DMS 273 (cell line): Measurements from ENCODE around the gene PLET1.

Experiments used
- DNase-seq: peaks from one replicate; lab custom pipeline; 2025; ENCODE audit not compliant: unreplicated experiment; lab: John Stamatoyannopoulos, UW

The PLET1 gene, protein sequence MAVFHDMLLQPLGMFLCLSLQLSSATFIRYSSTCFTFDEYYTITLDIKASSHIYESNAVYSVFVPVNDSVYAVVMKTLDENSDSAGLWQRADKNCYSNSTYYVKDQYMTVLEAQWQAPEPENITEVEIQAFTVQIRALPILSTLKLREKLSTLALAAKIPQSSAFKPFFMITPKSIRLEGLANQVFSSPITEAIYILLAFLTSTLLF

DNA sequence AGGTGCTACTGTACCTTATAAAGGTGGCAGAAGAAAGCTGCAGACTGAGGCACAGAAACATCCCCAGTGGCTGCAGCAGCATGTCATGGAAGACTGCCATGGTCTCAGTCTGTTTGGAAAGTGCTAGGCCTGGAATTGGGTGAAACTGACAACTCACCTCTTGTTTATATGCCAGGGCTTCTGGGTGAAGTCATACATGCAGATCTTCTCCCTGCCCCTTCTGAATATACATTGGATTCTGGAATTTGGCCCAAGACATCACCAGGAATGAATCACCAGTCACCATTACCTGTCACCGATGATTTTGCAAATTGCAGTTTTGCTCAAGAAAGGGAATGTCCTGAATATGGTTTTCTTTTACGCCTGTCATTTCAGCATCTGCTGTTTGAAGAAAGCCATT, at the start of gene PLET1:
PLET1 (minus strand) TSS at position 371 of the 400 bp plus-strand sequence; CDS start at position 100, 271 bp downstream.
- DNase-seq = no peak

DNA sequence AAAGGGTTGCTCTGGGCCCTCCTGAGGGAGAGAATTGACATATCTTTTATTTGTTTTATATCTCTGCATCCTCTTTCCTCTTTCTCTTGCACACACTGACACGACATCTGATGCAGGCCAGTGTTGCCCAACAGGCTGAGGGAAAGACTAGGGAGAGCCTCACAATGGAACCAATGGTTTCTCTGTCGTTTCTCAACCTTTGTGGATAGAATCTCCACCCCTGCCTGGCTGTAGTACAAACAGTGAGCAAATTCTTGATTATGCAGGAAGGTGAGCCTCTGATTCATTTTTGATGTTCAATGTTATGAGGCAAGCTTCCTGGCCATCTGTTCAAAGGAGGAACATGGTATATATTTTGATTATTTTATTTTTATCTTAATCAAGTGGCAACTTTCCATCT, 49.8 kb upstream of the PLET1 start:
- peak; percentile 2 for DNase-seq

DNA sequence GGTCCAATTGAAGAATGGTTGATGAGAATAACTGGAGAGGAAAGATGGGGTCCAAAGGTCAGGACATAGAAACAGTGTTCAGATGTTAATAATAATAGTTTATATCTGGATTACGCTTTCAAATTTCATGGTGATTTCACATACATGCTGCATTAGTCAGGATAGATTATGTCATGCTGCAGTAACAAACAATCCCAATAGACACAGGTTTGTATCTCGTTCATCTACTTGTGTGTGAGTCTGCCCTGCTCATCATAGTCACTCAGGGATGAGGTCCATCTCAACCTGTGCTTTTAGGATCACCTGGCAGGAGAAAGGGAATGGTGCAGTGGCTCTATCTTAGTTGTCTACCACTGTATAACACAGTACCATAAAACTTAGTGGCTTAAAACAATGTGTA, 48.0 kb upstream of the PLET1 start:
- DNase-seq = no peak

DNA sequence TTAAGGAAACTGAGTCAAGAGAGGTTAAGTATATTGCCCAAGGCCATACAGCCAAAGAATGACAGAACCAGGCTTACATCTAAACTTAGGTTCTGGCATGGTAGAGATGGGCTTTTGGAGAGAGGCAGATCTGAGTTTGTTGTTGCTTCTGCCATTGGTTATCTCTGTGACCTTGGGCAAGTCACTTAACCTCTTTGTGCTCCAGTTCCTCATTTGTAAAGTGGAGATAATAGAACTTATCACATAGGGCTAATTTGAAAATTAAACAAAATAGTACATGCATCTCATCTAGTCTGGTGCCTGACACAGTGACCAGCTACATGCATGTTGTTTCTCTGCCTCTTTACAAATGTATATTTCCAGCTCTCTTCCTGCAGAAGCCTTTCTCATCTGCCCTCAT, 47.0 kb upstream of the PLET1 start:
- no peak for DNase-seq

DNA sequence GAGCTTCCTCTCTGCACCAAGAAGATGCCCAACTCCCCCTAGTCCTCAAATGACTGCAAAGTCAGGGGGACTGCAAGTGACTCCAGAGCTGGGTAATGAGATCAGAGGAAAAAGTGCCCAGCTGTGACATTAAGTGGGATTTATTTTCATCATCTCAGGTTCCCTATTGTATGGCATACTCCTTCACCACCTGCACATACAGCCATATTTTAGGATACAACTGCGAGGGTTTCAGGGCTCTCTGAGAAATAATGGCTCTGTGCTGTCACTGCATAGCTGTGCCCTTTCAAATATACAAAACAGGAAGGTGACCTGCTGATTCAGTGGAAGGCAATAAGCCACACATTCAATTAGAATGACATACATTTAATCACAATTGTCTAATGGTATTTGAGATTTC, 45.6 kb upstream of the PLET1 start:
- DNase-seq = no peak

DNA sequence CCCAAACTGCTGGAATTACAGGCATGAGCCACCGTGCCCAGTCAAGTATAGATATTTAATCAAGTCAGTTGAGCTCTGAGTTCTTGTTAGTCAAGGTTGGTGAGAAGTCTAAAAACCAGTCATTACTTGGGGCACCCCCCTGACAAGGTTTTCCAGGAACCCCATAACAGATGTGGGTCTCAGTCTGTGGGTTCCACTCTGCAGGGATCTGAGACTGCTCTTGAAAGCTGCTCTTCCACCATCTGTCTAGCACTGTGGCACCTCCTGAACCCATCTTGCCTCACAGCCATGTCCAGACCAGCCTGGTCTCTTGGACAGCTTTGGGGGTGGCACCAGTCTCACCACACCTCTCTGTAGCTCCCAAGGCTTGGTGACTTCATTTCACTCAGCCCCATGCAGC, 44.3 kb upstream of the PLET1 start:
- DNase-seq = no peak

DNA sequence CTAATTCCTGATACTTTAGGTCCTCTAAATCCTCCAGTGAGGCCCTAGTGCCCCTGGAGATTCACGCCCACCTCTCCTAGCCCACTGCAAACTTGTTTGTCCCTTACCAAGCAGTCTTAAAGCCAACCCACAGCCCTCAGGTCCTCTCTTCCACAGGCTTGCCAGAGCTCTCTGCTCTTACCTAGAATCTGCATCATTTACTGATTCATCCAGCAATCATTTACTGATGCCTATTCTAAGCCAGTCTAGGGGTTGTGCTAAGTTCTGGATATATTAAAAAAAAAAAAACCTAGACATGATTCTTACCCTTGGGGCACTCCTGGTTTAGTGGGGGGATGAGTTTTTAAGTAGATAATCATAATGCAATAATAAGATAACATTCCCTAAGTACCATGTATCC, 43.0 kb upstream of the PLET1 start:
- DNase-seq = no peak

DNA sequence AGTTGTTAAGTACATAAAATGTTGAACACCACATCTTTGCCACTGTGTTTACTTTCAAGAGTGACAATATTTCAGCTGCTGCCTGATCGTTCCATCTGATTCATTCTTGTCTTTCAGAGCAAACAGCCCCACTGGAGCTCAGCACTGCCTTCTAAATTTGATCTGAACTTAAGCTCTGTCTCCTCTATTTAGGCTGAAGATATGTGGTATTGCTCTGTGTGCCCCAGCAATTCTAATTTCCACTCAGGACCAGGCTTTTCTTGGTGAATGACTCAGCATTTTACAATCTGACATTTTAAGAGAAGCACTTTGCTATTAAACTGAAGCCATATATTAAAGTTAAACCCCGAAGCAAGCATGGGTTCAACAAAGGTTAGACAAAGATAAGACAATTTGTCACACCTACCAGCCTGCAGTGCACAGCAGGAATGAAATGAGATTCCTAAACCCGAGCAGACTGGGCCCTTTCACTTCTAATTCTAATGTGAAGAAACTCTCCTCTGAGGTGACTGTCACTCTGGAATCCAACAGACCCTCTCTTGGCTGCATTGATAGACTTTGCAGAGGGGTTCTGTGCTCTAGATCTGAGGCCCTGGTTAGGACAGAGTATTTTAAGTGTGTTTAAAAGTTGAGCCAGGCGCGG, 41.7 kb upstream of the PLET1 start:
- no peak for DNase-seq

DNA sequence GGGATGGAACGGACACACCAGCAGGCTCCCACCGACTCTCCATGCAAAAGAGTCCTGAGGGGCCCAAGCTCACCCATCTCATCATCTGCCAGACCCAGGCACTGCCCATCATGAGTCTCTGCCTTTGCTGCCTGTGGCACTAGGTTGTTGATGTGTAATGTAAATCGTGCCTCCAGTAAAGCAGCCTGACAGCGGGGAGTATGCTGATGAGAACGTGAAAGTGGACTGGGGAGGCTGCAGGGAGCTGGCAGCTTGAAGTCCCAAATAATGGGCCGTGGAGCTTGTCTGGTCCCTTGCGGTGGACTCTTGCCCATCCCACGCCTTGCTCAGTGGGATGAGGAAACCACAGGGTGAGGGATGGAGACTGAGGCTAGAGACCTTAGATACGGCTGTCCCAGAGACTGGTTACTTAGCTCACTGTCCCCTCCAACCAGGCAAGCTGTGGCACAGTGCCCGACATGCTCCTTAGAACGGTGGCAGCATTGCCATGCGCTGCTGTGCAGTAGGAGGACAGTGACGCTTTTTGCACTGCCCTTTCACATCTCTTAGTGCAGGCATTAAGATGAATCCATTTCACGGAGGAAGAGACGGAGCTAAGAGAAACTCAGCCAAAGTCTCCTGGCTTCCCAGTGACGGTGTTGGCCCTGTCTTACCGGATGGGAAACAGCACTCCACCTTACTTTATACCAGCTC, 39.6 kb upstream of the PLET1 start:
- no peak for DNase-seq

DNA sequence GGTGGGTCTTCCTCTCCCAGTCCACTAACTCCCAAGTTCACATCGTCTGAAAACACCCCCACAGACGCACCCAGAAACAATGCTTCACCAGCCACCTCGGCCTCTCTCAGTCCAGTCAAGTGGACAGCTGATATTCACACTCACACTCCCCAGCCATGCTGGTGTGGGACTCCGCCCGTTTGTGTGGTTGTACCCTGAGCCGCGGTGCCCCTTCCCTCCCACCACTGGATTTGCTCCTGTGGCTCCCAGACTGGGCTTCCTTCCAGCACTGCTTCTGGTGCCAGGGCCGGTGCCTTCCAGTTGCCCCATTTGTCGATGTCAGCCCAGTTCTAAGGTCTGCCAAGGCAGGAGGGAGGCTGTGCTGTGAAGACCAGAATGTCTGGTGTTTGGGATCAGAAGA, 37.9 kb upstream of the PLET1 start:
- no peak for DNase-seq

DNA sequence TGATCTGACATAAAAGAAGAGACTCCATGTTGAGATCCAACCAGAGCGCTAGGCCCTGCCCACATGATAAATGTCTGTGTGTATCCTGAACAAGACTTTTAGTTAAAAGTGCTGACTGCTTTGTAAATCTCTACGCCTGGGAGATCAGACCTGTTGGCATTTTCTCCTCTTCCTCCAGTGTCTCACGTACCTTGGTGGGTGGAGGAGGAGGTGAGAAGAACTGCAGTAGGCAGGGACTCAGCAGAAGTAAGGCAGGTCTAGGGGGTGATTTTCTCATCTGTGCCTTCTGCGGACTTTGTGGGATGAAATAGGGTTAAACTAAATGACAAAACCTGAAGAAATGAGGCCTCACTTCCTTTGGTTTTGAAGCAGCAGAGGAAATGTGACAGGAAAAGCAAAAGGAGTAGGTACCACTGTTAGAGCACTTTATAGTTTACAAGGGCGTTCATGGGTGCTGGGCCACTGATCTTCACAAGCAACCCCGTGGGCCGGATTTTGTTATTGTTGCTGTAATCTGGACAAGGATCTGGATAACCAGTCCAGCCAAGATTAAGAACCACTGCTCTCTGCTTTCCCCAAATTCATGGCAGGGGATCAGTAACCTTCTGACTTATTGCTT, 36.7 kb upstream of the PLET1 start:
- DNase-seq = no peak

DNA sequence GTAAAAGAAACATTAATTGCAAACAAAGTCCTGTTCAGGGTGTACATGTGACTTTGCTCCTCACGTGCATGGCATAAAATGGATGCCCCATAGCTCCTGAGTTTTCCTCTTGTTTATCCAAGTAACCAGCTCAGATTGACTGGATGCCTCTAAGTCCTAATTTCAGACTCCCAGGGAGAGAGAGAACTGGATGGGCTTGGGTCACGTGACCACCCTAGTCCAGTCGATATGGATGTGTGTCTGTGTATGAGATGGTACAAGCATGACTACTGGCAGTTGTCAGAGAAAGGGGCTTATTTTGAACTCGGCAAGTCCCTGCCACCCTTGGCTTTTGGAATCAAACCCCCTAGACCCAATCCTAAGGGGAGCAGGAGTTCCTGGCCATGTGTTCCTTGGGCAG, 35.4 kb upstream of the PLET1 start:
- no peak for DNase-seq

DNA sequence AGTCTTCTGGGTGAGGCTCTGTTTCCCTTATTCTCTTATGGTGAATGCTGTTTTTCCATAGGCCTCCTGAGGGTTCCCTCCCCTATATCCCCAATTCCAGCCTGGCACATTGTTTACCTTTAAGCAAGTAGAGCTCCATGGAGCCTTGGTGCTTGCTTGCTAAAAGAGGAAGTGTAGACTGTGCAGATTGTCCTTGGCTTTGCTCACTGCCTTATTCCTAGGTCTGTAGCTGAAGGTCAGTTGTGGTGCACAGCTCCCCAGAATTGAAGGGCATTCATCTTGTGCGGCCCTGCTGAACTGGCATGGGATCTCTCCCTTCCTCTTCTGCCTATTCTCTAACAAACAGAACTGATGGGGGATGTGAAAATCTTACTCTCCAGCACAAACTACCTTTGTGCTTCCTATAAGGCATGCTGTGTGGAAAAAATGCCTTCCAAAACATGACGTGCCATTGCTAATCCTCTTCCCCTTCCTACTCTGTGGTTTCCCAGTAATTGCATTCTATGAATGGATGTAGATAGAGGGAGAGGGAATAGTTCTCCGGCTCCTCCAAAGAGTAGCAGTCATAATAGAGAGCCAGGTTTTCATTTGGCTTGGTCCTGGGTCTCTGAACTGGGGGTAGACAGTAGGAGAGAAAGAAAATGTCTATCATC, 34.2 kb upstream of the PLET1 start:
- no peak for DNase-seq

DNA sequence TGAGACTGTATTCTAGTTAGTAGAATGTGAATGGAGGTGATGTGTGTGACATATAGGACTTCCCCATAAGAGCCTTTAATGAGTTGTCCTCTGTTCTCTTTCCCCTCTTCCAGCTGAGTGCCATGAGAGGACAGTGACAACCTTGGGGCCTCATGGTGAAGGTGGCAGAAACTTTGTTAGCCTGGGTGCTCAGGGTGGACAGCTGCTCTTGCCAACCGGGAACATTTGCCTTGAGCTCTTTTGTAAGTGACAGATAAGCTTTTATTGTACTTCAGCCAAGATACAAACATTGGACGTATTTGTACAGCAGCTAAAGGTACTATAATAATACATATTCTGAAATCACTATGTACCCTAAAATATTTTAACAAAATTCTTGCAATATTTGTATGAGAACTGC, 33.0 kb upstream of the PLET1 start:
- no peak for DNase-seq

DNA sequence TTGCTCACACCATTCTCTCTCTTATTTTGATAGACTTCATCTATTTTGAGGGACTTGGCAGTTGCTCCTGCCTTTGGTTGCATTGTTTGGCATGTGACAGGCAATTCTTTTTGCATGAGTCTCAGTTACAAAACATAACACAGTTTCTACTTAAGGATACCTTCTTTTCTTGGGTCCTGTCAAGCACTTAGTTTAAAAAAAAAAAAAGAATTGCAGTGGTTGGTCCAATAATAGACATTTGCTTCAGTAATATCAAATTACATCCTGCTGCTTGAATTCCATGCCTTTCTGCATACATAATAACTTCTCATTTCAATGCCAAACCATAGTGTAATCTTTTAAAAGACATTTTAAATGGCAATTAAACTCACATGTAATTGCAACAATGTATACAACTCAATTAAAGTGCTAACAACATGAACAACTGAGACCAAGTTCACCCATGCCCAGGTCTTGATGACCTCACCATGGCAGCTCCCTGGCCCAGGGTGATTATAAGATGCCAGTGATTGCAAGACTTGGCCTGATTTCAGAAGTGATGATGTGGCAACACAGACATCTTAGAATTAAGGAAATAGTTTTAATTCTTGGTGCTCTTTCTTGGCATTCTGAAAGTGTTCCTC, 32.2 kb upstream of the PLET1 start:
- DNase-seq = peak; percentile 41

DNA sequence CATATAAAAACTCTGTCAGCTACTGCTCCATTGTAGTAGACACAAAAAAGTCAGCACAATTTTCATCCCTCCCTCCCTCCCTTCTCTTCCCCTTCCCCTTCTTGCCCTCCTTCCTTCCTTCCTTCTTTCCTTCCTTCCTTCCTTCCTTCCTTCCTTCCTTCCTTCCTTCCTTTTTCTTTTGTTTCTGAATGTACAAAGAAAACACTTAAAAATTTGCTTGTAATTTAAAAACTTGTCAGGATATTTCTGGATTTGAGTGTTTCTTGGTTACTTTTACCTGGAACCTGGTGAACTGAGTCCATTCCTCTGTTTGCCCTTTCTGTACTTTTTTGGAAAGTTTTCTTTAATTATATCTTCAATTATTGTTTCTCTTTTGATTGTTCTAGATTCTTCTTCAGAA, 31.5 kb upstream of the PLET1 start:
- DNase-seq = no peak

DNA sequence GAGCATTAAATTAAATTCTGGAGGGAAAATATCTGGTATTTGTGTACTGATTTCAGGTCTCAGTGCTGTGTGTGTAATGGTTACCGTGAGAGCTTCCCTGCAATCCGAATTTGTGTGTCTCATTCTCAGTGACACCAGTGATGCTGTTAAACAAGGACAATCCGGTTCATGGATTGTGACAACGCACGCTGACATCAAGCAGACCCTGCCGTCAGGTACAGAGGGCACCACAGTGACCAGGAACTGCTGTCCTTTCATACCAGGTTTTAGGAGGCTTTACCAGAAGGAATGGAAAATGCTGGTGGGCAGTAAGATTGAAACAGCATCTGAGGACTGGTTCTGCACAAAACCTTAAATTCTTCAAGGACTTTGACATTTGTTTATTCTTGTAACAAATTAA, 30.5 kb upstream of the PLET1 start:
- DNase-seq = no peak

DNA sequence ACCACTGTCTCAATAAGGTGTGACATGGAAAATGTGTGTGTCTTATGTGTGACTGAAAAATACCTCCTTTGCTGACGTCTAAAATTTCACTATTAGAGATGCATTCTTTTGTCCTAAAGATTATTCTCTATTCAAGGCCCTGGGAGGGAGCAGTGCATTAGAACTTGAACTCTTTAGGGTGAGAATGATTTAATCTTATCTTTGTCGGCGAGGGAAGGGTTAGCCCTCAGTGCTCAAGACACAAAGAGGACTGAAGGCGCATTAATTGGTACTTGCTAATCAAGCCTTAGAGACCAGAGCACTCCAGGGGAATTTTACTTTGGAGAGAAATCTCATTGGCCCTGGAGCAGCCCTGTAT, 29.8 kb upstream of the PLET1 start:
- no peak for DNase-seq

DNA sequence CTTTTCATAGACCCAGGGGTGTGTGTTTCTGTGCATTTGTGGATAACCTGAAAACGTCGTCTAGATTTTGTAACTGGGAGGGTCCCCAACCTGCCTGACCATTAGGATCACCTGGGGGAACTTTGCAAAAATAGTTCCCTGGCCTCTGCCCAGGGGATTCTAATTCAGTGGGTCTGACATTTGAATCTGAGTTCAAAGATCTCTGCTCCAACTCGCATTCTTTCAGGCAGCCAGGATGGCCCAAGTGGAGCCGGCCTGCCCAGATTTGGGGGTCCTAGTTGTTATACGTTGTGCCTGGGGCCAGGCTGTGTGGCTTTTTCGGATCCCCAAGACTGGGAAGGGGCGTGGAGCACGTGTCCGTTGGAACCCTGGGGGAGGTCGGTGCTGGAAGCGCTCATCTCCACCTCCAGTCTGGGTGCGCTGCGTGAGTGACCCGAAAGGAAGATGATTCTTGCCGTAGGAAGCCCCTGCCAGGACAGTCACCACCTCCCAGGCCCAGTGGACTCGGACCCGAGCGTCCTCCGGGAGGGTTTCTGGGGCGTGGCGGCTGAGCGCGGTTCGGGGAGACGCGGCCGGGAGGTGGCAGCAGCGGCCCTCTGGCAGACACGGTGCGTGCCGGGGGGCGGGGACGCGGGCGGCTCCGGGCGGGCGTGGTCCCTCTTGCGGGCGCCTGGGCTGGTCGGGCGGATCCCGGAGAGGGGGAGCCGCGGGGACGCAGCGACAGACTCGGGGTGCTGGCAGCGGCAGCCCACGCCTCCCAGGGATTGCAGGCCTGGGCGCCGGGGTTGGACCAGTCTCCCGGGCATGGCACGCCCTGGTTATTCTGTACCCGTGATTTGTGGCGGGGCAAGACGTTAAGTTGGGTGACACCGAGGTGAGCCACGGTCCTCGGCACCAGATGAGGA, 29.2 kb upstream of the PLET1 start:
- DNase-seq = peak; percentile 76

DNA sequence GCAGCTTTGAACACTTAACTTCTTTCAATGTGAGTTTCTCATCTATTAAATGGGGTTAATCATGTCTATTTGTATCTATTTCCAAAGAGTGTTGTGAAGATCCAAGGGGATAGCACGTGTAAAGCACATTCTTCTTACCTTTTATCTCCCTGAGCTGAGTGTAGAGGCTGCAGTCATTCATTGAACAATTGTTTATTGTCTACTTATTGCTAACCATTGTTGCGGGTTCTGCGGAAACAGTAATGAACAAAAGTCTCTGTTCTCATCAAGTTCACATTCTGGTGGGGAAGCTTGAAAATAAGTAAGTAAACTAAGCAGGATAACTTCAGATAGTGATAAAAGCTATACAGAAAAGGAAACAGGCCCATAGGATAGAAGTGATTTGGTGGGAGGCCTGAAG, 27.4 kb upstream of the PLET1 start:
- DNase-seq = no peak
